Stimulated activated naive B cell treated with anti-CD40 and anti-IgM and Interleukin-4, amounts not matched to agents 10 μg/mL and 1 μg/mL and 100 μg/mL, for 72 hours (primary cell): Measurements from ENCODE around the gene SHOC1.

ENCODE experiments used
- ATAC-seq, 2 donors: fragments of 150-1000 bp; cut with Tn5 transposase; replicated peaks; 2 replicates each; pipeline ENCODE4 v1.10.0; 2021; ENCODE audit warnings: moderate library complexity in 1 of 2
- DNase-seq: peaks from one replicate; pipeline ENCODE4 v3.0.0; 2021
- H3K27ac Mint-ChIP-seq: one replicate; pipeline ENCODE4 v1.8.0; 2022; ENCODE audit warnings: mild to moderate bottlenecking, mixed read lengths
- H3K27me3 Mint-ChIP-seq, 2 donors: one replicate each; pipeline ENCODE4 v1.8.0; 2022; ENCODE audit warnings: mixed read lengths in 2 of 2
- H3K36me3 Mint-ChIP-seq, 2 donors: one replicate each; pipeline ENCODE4 v1.8.0; 2022; ENCODE audit warnings: mixed read lengths in 2 of 2, mild to moderate bottlenecking in 1 of 2
- H3K4me1 Mint-ChIP-seq, 2 donors: one replicate each; pipeline ENCODE4 v1.8.0; 2022; ENCODE audit warnings: mixed read lengths in 2 of 2, mild to moderate bottlenecking in 1 of 2
- H3K4me3 Mint-ChIP-seq, 2 donors: one replicate each; pipeline ENCODE4 v1.8.0; 2022; ENCODE audit warnings: mild to moderate bottlenecking in 2 of 2, mixed read lengths in 2 of 2, moderate library complexity in 1 of 2
- H3K9me3 Mint-ChIP-seq, 2 donors: one replicate each; pipeline ENCODE4 v1.8.0; 2022; ENCODE audit warnings: mixed read lengths in 2 of 2, mild to moderate bottlenecking in 1 of 2

SHOC1 gene

DNA sequence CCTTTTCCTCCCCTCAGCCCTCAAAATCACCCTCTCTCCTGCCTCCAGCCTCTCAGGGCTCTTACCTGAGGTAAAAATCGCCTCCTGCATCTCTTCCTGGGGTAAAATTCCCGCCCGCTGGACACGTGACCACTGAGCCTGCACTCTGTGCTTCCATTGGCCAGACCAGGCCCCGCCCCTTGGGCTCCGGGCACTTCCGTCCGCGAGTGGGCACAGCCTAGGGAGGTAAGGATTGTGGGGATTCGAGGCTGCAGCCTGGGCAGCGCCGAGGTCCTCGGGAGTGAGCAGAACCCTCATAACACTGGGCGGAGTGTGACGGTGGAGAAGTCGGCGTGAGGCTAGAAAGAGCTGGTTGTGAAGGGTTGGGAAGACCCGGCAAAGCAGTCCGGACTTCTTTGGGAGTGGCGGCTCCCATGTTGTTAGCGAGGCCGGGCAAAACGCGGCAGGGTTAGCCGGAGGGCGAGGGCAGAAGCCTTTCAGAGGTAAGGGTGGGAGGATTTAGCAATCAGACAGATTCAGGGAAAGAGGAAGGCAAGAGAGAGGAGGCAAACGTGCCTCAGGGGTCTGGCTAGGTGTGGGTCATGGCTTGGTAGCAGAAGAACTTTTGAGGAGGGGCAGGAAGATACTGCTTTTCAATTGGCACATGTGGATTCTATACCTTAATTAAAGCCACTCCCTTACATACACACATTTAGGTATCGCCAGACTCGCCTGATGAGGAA, at the start of gene SHOC1:
SHOC1 (minus strand) TSS at position 103 of the 722 bp plus-strand sequence. CDS start 3,519 bp downstream, outside the sequence.
- no peak for ATAC-seq
- H3K4me1 Mint-ChIP-seq: no peaks in the 10 kb centered on the region
- H3K4me3 Mint-ChIP-seq: peak within 1 kb of the TSS in 1 of 2 donors; percentile 7
- H3K27me3 Mint-ChIP-seq: no peaks in the 10 kb centered on the region
- H3K9me3 Mint-ChIP-seq: no peaks in the 10 kb centered on the region
- peaks cover 4 to 5% of the 10 kb centered on the region in 2 donors for H3K36me3 Mint-ChIP-seq
- DNase-seq: no peak
- H3K27ac Mint-ChIP-seq: peak within 1 kb of the TSS; percentile 25

DNA sequence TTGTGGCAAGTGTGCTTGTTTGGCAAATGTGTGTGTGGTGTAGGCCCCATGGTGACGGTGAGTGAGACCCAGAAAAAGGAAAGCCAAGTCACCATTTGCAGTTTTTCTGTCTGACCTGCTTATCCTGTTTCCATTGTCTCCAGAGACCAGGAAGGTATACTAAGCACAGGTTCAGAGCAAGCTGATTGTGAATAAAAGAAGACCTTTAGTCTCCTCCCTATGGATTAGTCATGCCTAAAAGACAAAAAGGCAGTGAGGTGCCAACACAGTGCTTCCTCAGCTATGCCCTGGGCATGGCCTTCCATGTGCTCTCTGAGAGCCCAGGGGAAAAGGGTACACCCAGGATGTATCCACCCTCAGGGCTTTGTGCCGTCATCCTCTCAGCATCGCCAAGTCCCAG, 49.2 kb upstream of the SHOC1 start:
- Mint-ChIP-seq H3K4me1 (peaks cover 7 to 15% of the 10 kb centered on the region in 2 donors), H3K27me3 (peaks cover 0 to 3% of the 10 kb centered on the region in 2 donors), H3K9me3 (no peaks in the 10 kb centered on the region), H3K4me3 (no peak overlapping the region), H3K36me3 (no peaks in the 10 kb centered on the region), H3K27ac (no peak overlapping the region)
- ATAC-seq (no peak), DNase-seq (no peak)

DNA sequence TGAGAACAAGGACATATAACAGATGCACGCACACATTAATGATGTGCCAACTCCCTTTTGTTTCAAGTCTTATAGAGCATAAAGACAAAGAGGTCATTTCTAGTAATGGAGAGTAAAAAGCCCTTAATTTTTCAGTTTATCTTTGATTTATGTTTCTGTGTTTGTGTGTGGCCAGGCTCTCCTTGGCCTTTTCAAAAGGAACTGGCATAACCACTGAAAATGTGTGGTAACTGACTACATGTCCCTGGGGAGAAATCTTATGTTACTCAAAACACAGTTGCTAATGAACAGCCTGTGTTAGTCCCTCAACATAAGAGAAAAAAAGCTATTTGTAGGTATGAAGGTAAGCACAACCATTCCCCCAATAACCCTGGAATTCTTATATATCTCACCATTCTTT, 47.6 kb upstream of the SHOC1 start:
- H3K9me3 Mint-ChIP-seq: no peaks in the 10 kb centered on the region
- H3K4me3 Mint-ChIP-seq: no peak overlapping the region
- DNase-seq (no peak), ATAC-seq (peak; percentile 87 to 94)
- H3K27me3 Mint-ChIP-seq: peaks cover 0 to 3% of the 10 kb centered on the region in 2 donors
- H3K4me1 Mint-ChIP-seq: peaks cover 10 to 15% of the 10 kb centered on the region in 2 donors
- H3K27ac Mint-ChIP-seq: no peak overlapping the region
- H3K36me3 Mint-ChIP-seq: no peaks in the 10 kb centered on the region

DNA sequence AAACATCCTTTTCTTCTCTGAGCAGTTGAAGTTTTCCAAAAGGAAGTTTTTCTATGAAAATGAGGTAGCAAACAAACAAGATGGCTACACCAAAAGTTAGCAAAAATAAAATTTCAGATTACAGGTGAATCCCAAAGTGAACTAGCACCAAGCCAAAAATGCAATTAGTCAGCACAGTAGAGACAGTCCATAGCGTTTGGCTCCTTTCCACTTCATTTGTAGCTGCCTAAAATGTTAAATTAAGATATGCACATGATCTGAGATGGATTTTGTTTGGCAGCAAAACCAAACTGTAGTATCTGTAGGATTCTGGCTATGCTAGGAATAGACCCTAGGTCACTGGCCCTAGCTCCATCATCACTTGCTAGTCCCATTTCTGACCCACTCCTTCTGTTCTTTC, 45.7 kb upstream of the SHOC1 start:
- peaks cover 12 to 19% of the 10 kb centered on the region in 2 donors for H3K4me1 Mint-ChIP-seq
- no peak overlapping the region for H3K27ac Mint-ChIP-seq
- H3K36me3 Mint-ChIP-seq: no peaks in the 10 kb centered on the region
- H3K27me3 Mint-ChIP-seq: peaks cover 0 to 3% of the 10 kb centered on the region in 2 donors
- no peaks in the 10 kb centered on the region for H3K9me3 Mint-ChIP-seq
- DNase-seq (no peak), ATAC-seq (no peak)
- H3K4me3 Mint-ChIP-seq: no peak overlapping the region

DNA sequence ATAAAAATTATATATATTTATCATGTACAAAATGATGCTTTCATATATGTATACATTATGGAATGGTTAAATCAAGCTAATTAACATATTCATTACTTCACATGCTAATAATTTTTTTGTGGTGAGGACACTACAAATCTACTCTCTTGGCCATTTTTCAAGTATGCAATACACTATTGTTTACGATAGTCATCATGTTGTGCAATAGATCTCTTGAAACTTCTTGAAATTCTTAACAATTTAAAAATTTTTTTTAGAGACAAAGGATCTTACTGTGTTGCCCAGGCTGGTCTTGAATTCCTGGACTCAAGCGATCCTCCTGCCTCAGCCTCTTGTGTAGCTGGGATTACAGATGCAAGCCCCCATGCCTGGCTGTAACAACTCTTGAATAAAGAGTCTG, 45.2 kb upstream of the SHOC1 start:
- DNase-seq (no peak), ATAC-seq (no peak)
- Mint-ChIP-seq H3K4me1 (peaks cover 16 to 21% of the 10 kb centered on the region in 2 donors), H3K27ac (no peak overlapping the region), H3K4me3 (no peak overlapping the region), H3K9me3 (peaks cover 0 to 3% of the 10 kb centered on the region in 2 donors), H3K36me3 (no peaks in the 10 kb centered on the region), H3K27me3 (peaks cover 0 to 6% of the 10 kb centered on the region in 2 donors)

DNA sequence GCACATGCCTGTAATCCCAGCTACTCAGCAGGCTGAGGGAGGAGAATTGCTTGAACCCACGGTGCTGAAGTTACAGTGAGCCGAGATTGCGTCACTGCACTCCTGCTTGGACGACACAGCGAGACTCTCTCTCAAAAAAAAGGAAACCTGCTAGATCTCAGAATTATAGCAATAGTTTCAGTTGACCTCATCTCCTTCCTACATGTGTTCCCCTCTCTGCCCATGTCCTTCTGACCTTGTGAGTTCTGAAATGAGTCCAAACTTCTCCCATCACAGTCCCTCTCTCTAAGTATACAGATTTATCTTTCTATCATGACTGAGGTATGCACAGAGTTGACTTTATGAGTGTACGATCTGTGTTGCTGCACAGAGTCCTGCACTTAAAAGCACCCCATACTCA, 44.6 kb upstream of the SHOC1 start:
- DNase-seq: no peak

DNA sequence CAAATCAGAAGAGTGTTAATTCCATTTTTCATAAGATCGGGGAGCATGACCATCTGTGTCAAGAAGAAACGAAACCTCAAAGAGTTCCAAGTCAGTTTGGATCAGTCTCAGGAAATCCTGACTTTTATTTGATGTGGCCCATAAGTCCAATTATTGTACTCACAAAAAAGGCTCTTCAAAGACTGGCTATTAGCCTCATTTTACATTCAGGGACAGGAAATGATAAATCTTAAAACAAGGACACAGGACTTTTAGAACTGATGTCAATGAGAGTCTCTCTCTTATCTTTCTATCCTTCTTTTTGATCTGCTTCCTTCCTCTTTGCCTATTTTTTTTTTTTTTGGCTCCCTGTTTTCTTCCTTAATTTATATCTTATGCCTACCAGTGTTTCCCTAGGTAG, 43.7 kb upstream of the SHOC1 start:
- peaks cover 20 to 21% of the 10 kb centered on the region in 2 donors for H3K4me1 Mint-ChIP-seq
- no peak overlapping the region for H3K27ac Mint-ChIP-seq
- peaks cover 0 to 9% of the 10 kb centered on the region in 2 donors for H3K27me3 Mint-ChIP-seq
- no peaks in the 10 kb centered on the region for H3K36me3 Mint-ChIP-seq
- H3K4me3 Mint-ChIP-seq: no peak overlapping the region
- peaks cover 0 to 6% of the 10 kb centered on the region in 2 donors for H3K9me3 Mint-ChIP-seq
- DNase-seq: no peak
- ATAC-seq: no peak

More for the DNA sequence above, 44.6 kb upstream of the SHOC1 start:
- H3K9me3 Mint-ChIP-seq: peaks cover 0 to 6% of the 10 kb centered on the region in 2 donors
- ATAC-seq: peak; percentile 85 to 93
- H3K4me1 Mint-ChIP-seq: peaks cover 20 to 21% of the 10 kb centered on the region in 2 donors
- no peak overlapping the region for H3K4me3 Mint-ChIP-seq
- H3K27ac Mint-ChIP-seq: no peak overlapping the region
- no peaks in the 10 kb centered on the region for H3K36me3 Mint-ChIP-seq
- H3K27me3 Mint-ChIP-seq: peaks cover 0 to 9% of the 10 kb centered on the region in 2 donors

DNA sequence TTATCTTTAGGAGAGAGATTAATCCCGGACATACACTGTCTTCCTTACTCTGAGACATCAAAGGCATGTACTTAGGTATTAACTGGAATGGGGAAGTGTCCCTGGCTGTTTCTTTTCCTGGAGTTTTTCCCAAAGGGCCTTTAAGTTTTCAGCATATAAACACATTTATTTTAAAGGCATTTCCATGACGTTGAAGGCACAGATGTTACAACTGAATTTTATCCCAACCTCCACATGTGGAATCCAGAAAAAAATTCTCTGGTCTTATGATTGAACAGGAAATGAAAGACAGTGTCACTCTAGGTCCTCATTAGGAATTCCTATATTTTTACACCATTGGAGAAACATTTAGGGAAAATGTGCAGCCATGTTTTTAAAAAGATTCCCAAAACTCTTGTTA, 41.6 kb upstream of the SHOC1 start:
- DNase-seq: no peak
- Mint-ChIP-seq H3K27ac (no peak overlapping the region), H3K9me3 (peaks cover 0 to 6% of the 10 kb centered on the region in 2 donors), H3K27me3 (peaks cover 0 to 9% of the 10 kb centered on the region in 2 donors), H3K4me3 (no peak overlapping the region), H3K4me1 (peaks cover 11 to 17% of the 10 kb centered on the region in 2 donors), H3K36me3 (no peaks in the 10 kb centered on the region)
- ATAC-seq: no peak

DNA sequence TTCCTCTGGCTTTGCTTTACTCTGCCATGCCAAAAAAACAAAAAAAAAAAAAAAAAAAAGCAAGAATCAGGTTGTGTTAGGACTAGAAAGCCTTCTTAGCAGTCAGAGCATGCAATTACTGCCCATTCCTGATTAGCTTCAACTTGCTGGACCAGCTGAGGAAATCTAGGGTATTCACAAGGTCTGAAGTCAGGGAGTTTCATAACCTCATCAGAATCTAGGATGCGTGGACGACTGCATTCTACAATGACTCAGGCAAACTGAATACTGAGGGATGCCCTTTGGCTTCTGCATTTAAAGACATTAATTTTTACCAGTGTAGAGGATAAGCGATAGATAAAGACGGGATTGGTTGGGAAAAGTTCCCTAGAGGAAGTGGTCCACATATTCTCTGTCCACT, 39.2 kb upstream of the SHOC1 start:
- Mint-ChIP-seq H3K9me3 (peaks cover 0 to 6% of the 10 kb centered on the region in 2 donors), H3K4me1 (peaks cover 16 to 19% of the 10 kb centered on the region in 2 donors), H3K27ac (no peak overlapping the region), H3K36me3 (no peaks in the 10 kb centered on the region), H3K27me3 (peaks cover 0 to 5% of the 10 kb centered on the region in 2 donors), H3K4me3 (no peak overlapping the region)
- ATAC-seq (peak in 1 of 2 donors; percentile 72), DNase-seq (no peak)

DNA sequence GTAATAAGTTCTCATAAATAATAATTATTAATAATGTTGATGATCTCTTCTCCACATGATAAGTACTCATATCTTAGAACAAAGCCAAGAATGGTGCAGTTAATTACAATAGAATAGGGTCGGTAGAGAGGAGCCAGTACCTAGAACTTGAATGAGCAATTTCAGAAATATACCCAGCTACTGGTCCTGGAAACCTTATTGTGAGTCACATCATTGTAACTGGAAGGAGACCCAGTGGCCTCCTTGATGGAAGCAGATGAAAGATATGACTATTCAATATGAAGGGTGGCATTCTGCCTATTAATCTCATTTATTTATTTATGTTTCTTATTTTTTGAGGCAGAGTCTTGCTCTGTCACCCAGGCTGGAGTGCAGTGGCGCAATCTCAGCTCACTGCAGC, 37.7 kb upstream of the SHOC1 start:
- no peak overlapping the region for H3K4me3 Mint-ChIP-seq
- H3K27me3 Mint-ChIP-seq: peaks cover 0 to 5% of the 10 kb centered on the region in 2 donors
- DNase-seq (no peak), ATAC-seq (no peak)
- H3K36me3 Mint-ChIP-seq: no peaks in the 10 kb centered on the region
- H3K27ac Mint-ChIP-seq: no peak overlapping the region
- H3K4me1 Mint-ChIP-seq: peaks cover 15 to 23% of the 10 kb centered on the region in 2 donors
- H3K9me3 Mint-ChIP-seq: peaks cover 0 to 6% of the 10 kb centered on the region in 2 donors

DNA sequence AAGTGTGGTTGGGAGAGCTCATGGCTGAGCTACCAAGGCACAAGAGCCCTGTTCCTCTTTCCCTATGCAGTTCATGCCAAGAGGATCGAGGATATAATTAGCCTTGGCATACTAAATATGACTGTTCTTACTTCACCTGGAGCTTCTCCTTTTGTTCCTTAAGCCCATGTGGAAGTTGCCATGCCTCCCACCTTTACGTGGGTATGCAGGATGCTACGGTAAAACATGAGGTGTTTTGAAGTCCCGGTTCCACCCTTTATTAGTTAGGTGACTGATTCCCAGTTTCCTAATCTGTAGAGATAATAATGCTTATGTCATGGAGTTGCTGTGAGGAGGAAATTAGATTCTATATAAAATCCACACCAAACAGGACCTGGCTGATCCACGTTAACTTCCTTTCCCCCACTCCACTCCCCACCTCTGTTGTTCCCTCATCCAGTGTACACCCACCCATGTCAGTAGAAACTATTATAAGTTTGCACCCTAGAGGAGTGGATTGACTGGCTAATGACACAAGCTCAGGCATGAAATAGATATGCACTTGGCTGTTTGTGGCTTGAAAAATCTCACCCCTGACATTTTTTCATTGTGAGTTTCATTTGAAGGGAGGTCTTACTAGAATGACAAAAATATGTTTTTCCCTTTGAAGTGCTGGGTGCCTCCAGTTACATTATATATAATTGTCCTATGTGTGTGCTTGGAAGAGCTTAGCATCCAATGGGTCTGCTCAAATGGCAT, 36.8 kb upstream of the SHOC1 start:
- no peak for ATAC-seq
- Mint-ChIP-seq H3K4me1 (peaks cover 15 to 23% of the 10 kb centered on the region in 2 donors), H3K27ac (no peak overlapping the region), H3K4me3 (no peak overlapping the region), H3K9me3 (peaks cover 0 to 6% of the 10 kb centered on the region in 2 donors), H3K36me3 (no peaks in the 10 kb centered on the region), H3K27me3 (peaks cover 0 to 5% of the 10 kb centered on the region in 2 donors)
- no peak for DNase-seq

DNA sequence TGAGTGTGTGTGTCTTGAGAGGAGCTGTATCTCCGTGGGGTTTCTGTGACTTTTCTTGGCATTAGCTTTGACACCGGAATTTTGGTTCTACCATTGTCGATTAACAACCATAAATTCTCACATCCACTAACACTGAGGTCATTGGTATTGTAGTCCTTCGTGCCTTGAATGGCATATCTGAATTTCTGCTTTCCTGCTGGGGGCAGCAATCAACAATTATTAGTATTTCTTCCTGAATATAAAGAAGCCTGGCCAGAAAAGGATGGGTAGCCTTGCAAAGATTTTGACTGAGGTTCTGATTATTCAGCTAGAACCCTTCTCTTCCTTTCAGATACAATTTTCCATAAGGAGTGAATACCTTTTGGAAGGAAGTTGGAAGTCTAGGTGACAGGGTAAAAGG, 33.5 kb upstream of the SHOC1 start:
- H3K27me3 Mint-ChIP-seq: no peaks in the 10 kb centered on the region
- H3K4me1 Mint-ChIP-seq: peaks cover 5 to 17% of the 10 kb centered on the region in 2 donors
- H3K36me3 Mint-ChIP-seq: no peaks in the 10 kb centered on the region
- H3K4me3 Mint-ChIP-seq: no peak overlapping the region
- DNase-seq (no peak), ATAC-seq (no peak)
- no peak overlapping the region for H3K27ac Mint-ChIP-seq
- no peaks in the 10 kb centered on the region for H3K9me3 Mint-ChIP-seq

DNA sequence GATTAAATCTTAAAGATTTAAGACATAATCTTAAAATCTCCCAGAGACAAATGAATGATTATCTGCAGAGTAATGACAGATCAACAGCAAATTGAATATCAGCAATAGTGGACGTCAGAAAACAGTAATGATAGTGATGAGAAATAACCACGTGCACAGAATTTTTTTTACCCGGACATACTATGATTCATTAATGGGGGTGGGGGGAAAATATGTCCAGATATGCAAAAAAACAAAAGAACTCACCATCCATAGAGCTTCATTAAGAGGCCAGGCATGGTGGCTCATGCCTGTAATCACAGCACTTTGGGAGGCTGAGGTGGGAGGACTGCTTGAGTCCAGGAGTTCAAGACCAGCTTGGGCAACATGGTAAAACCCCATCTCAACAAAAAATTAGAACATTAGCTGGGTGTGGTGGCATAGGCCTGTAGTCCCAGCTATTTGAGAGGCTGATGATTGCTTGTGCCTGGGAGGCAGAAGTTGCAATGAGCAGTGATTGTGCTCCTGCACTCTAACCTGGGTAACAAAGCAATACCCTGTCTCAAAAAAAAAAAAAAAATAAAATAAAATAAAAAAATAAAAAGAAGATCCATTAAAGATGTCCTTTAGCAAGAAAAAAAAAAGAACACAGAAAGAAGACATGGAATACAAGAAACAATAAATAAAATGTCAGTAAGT, 30.9 kb upstream of the SHOC1 start:
- H3K27me3 Mint-ChIP-seq: no peaks in the 10 kb centered on the region
- peaks cover 5 to 29% of the 10 kb centered on the region in 2 donors for H3K4me1 Mint-ChIP-seq
- no peak for DNase-seq
- no peak for ATAC-seq
- H3K4me3 Mint-ChIP-seq: no peak overlapping the region
- H3K9me3 Mint-ChIP-seq: no peaks in the 10 kb centered on the region
- no peak overlapping the region for H3K27ac Mint-ChIP-seq
- no peaks in the 10 kb centered on the region for H3K36me3 Mint-ChIP-seq

DNA sequence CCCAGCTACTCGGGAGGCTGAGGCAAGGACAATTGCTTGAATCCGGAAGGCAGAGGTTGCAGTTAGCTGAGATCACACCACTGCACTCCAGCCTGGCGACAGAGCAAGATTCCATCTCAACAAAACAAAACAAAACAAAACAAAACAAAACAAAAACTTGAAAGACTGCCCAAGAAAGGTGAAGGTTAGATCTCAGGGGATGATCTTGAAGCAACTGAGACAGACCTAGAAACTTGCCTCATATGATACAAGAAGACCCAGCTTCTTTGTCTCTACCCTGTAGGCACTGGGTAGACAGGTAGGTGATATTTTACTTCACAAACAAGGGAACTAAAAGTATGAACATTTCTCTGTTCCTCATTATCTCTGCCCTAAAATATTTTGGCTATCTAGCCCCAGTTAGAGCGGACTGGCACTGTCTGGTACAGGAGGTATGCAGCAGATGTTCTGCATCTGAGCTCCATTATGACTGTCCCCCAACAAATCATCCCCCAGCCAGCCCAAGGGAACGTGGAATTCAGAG, 26.3 kb upstream of the SHOC1 start:
- Mint-ChIP-seq H3K27ac (peak overlapping the region; percentile 1), H3K36me3 (no peaks in the 10 kb centered on the region), H3K27me3 (no peaks in the 10 kb centered on the region), H3K4me3 (no peak overlapping the region), H3K4me1 (peaks cover 0 to 15% of the 10 kb centered on the region in 2 donors), H3K9me3 (no peaks in the 10 kb centered on the region)
- ATAC-seq (peak; percentile 96 to 97), DNase-seq (no peak)
